ENCODE data around the gene THAP4. TPM values are rescaled to one million over a fixed set of nuclear protein-coding genes. Genes with fewer than 3 reads are reported as not detected.

Gene THAP4
- total RNA-seq, 1 donor from 2014 or later: 32.4 TPM

GRCh38 chr2:241652722-241653121 lies 15.8 kb upstream of the THAP4 start:
- Mint-ChIP-seq H3K27me3 (ENCODE audit: unreplicated experiment) (peaks cover 2% of the 10 kb centered on the region), H3K36me3 (ENCODE audit: unreplicated experiment) (no peaks in the 10 kb centered on the region), H3K4me1 (ENCODE audit: low read depth, unreplicated experiment) (peaks cover 12% of the 10 kb centered on the region), H3K27ac (ENCODE audit: unreplicated experiment) (peak overlapping the region; percentile 48), H3K4me3 (ENCODE audit: unreplicated experiment) (no peak overlapping the region), H3K9me3 (ENCODE audit: unreplicated experiment) (peaks cover 6% of the 10 kb centered on the region)
- DNase-seq: no peak
- TF ChIP-seq CTCF (IDR thresholded peaks at IDR 0.05; ENCODE audit: partially characterized antibody, unreplicated experiment): no peak

GRCh38 chr2:241652142-241652541 lies 15.2 kb upstream of the THAP4 start:
- Mint-ChIP-seq H3K27ac (ENCODE audit: unreplicated experiment) (no peak overlapping the region), H3K9me3 (ENCODE audit: unreplicated experiment) (peaks cover 3% of the 10 kb centered on the region), H3K27me3 (ENCODE audit: unreplicated experiment) (peaks cover 2% of the 10 kb centered on the region), H3K4me1 (ENCODE audit: low read depth, unreplicated experiment) (peaks cover 12% of the 10 kb centered on the region), H3K36me3 (ENCODE audit: unreplicated experiment) (no peaks in the 10 kb centered on the region), H3K4me3 (ENCODE audit: unreplicated experiment) (no peak overlapping the region)
- no peak for DNase-seq
- no peak for TF ChIP-seq CTCF (IDR thresholded peaks at IDR 0.05; ENCODE audit: partially characterized antibody, unreplicated experiment)

- Mint-ChIP-seq H3K4me1 (ENCODE audit: low read depth, unreplicated experiment) (peaks cover 12% of the 10 kb centered on the region), H3K36me3 (ENCODE audit: unreplicated experiment) (no peaks in the 10 kb centered on the region), H3K27me3 (ENCODE audit: unreplicated experiment) (peaks cover 2% of the 10 kb centered on the region), H3K27ac (ENCODE audit: unreplicated experiment) (no peak overlapping the region), H3K4me3 (ENCODE audit: unreplicated experiment) (no peak overlapping the region), H3K9me3 (ENCODE audit: unreplicated experiment) (no peaks in the 10 kb centered on the region)
- no peak for TF ChIP-seq CTCF (IDR thresholded peaks at IDR 0.05; ENCODE audit: partially characterized antibody, unreplicated experiment)
- no peak for DNase-seq
Observed at GRCh38 chr2:241649927-241650326, 13.0 kb upstream of the THAP4 start.

GRCh38 chr2:241649404-241649803 lies 12.4 kb upstream of the THAP4 start:
- Mint-ChIP-seq H3K27ac (ENCODE audit: unreplicated experiment) (peak overlapping the region; percentile 68), H3K4me3 (ENCODE audit: unreplicated experiment) (peak overlapping the region; percentile 67), H3K4me1 (ENCODE audit: low read depth, unreplicated experiment) (peaks cover 12% of the 10 kb centered on the region), H3K9me3 (ENCODE audit: unreplicated experiment) (no peaks in the 10 kb centered on the region), H3K36me3 (ENCODE audit: unreplicated experiment) (no peaks in the 10 kb centered on the region), H3K27me3 (ENCODE audit: unreplicated experiment) (peaks cover 2% of the 10 kb centered on the region)
- no peak for TF ChIP-seq CTCF (IDR thresholded peaks at IDR 0.05; ENCODE audit: partially characterized antibody, unreplicated experiment)
- DNase-seq: no peak

- no peak overlapping the region for H3K4me3 Mint-ChIP-seq (ENCODE audit: unreplicated experiment)
- H3K36me3 Mint-ChIP-seq (ENCODE audit: unreplicated experiment): no peaks in the 10 kb centered on the region
- peaks cover 12% of the 10 kb centered on the region for H3K4me1 Mint-ChIP-seq (ENCODE audit: low read depth, unreplicated experiment)
- no peaks in the 10 kb centered on the region for H3K9me3 Mint-ChIP-seq (ENCODE audit: unreplicated experiment)
- no peak for TF ChIP-seq CTCF (IDR thresholded peaks at IDR 0.05; ENCODE audit: partially characterized antibody, unreplicated experiment)
- peaks cover 2% of the 10 kb centered on the region for H3K27me3 Mint-ChIP-seq (ENCODE audit: unreplicated experiment)
- peak overlapping the region; percentile 68 for H3K27ac Mint-ChIP-seq (ENCODE audit: unreplicated experiment)
- DNase-seq: no peak
Observed at GRCh38 chr2:241648453-241648852, 11.5 kb upstream of the THAP4 start.
